ENCODE results near the gene IST1. TPM values are rescaled to one million over a fixed set of nuclear protein-coding genes. Genes with fewer than 3 reads are reported as not detected.

IST1 gene
- total RNA-seq, 1 experiment from 2014 or later: 136 TPM

GRCh38 chr16:71961066-71962039 lies 66.0 kb downstream of the IST1 start:
- DNase-seq (ENCODE audit: low spot score): peak; percentile 95

- DNase-seq (ENCODE audit: low spot score): no peak
Observed at GRCh38 chr16:71963125-71963875, 68.0 kb downstream of the IST1 start.

GRCh38 chr16:71965223-71965622 lies 69.9 kb downstream of the IST1 start:
- no peak for DNase-seq (ENCODE audit: low spot score)

- DNase-seq (ENCODE audit: low spot score): no peak
Observed at GRCh38 chr16:71966932-71967331, 71.6 kb downstream of the IST1 start.

- DNase-seq (ENCODE audit: low spot score): no peak
Observed at GRCh38 chr16:71969353-71969752, 74.0 kb downstream of the IST1 start.

- DNase-seq (ENCODE audit: low spot score): no peak
Observed at GRCh38 chr16:71971571-71971970, 76.2 kb downstream of the IST1 start.

- DNase-seq (ENCODE audit: low spot score): no peak
Observed at GRCh38 chr16:71972356-71972755, 77.0 kb downstream of the IST1 start.

- DNase-seq (ENCODE audit: low spot score): no peak
Observed at GRCh38 chr16:71973001-71973400, 77.7 kb downstream of the IST1 start.

- DNase-seq (ENCODE audit: low spot score): no peak
Observed at GRCh38 chr16:71974068-71974818, 78.9 kb downstream of the IST1 start.

Other genes starting within 250 kb of the IST1 start
- 8.6 and 10.9 TPM in 2 replicates for gene PHLPP2, start 170.8 kb upstream of the IST1 start, total RNA-seq (2014; rRNA removed; shearing (Covaris generic))
- 54.3 and 57.2 TPM in 2 replicates for gene AP1G1, start 86.7 kb upstream of the IST1 start, total RNA-seq (2014; rRNA removed; shearing (Covaris generic))
- gene ATXN1L, start 49.6 kb upstream of the IST1 start, total RNA-seq (2014; rRNA removed; shearing (Covaris generic)): 12.3 and 14.1 TPM in 2 replicates
- 7.4 and 10.8 TPM in 2 replicates for gene ZNF821, start 11.3 kb upstream of the IST1 start, total RNA-seq (2014; rRNA removed; shearing (Covaris generic))
- gene PKD1L3, start 104.9 kb downstream of the IST1 start, total RNA-seq (2014; rRNA removed; shearing (Covaris generic)): not detected in 2 replicates
- gene DHODH, start 113.2 kb downstream of the IST1 start, total RNA-seq (2014; rRNA removed; shearing (Covaris generic)): 13.0 and 13.1 TPM in 2 replicates
- not detected in 2 replicates for gene HP, start 159.0 kb downstream of the IST1 start, total RNA-seq (2014; rRNA removed; shearing (Covaris generic))
- gene HPR, start 167.7 kb downstream of the IST1 start, total RNA-seq (2014; rRNA removed; shearing (Covaris generic)): not detected in 2 replicates
- gene TXNL4B, start 198.1 kb downstream of the IST1 start, total RNA-seq (2014; rRNA removed; shearing (Covaris generic)): 4.1 and 7.5 TPM in 2 replicates
- gene DHX38, start 198.3 kb downstream of the IST1 start, total RNA-seq (2014; rRNA removed; shearing (Covaris generic)): 45.2 and 46.5 TPM in 2 replicates

All from HT-29 (cell line).